Body of pancreas (tissue), 4 donors: ENCODE results near the gene PFDN2. TPM values are rescaled to one million over a fixed set of nuclear protein-coding genes. Genes with fewer than 3 reads are reported as not detected.

Experiments used
- ATAC-seq: fragments of 150-250 bp; one replicate; pipeline ENCODE4 v1.9.1; 2016
- DNase-seq, 4 donors: peaks; one replicate each; pipeline ENCODE4 v3.0.0-alpha.2; 2019
- H3K27ac ChIP-seq, 4 donors: fragments of 200-600 bp; sonication (generic); 1 replicate in 3 of 4; 2 replicates in 1 of 4; pipeline versions ENCODE4 v1.5.1 to v1.6.1; 2016 to 2019; ENCODE audit warnings: mild to moderate bottlenecking in 1 of 4, mixed read lengths in 1 of 4, moderate library complexity in 1 of 4
- H3K27me3 ChIP-seq, 2 donors: fragments of 200-600 bp; sonication (generic); one replicate each; pipeline ENCODE4 v1.6.0; 2016; ENCODE audit warnings: mild to moderate bottlenecking in 1 of 2
- H3K36me3 ChIP-seq, 2 donors: fragments of 200-600 bp; sonication (generic); replicated peaks in 1 of 2; 2 replicates each; pipeline ENCODE4 v1.5.1; 2016; ENCODE audit warnings: low read depth in 2 of 2; ENCODE audit not compliant: insufficient read depth in 1 of 2
- H3K4me1 ChIP-seq: fragments of 200-600 bp; sonication (generic); one replicate; pipeline ENCODE4 v1.6.0; 2016
- H3K4me3 ChIP-seq, 2 donors: fragments of 200-600 bp; sonication (generic); 1 replicate in 1 of 2; 2 replicates in 1 of 2; pipeline ENCODE4 v1.5.1; 2016 to 2019
- H3K9me3 ChIP-seq, 3 donors: fragments of 200-600 bp; sonication (generic); 1 replicate in 2 of 3; 2 replicates in 1 of 3; pipeline ENCODE4 v1.5.1; 2016
- POLR2A ChIP-seq, 3 donors: fragments of 450-650 bp; IDR thresholded peaks; one replicate each; pipeline ENCODE4 v1.6.1; 2016; ENCODE audit warnings: antibody characterized with exemption in 3 of 3, mild to moderate bottlenecking in 2 of 3
- whole genome bisulfite sequencing, 2 donors: methylation state at CpG; one replicate each; pipeline ENCODE4 v1.1.5; 2017; 5-methylcytosine and 5-hydroxymethylcytosine counted together
- intact Hi-C: fragments of 100-400 bp; cut with DNase I; formaldehyde crosslinking; loops from one replicate; pipeline ENCODE4 v1.15.1; 2023
- total RNA-seq, 2 donors: library from RNA; depleted of rRNA; stranded (reverse); fragments of >200 nt; gene quantifications; one replicate each; pipeline ENCODE4 v1.1.0, GENCODE V29; 2016
- TF ChIP-seq, protein P1 (sequence below), 7 experiments: fragments of 450-650 bp in 4 of 7; fragments of 200-600 bp in 3 of 7; sonication (generic) in 3 of 7; IDR thresholded peaks; one replicate each; pipeline ENCODE4 v1.5.1; 2016 to 2019; ENCODE audit warnings: antibody characterized with exemption in 7 of 7

PFDN2 gene
- total RNA-seq, 2 donors from 2014 or later = 29.6 to 54.7 TPM

DNA sequence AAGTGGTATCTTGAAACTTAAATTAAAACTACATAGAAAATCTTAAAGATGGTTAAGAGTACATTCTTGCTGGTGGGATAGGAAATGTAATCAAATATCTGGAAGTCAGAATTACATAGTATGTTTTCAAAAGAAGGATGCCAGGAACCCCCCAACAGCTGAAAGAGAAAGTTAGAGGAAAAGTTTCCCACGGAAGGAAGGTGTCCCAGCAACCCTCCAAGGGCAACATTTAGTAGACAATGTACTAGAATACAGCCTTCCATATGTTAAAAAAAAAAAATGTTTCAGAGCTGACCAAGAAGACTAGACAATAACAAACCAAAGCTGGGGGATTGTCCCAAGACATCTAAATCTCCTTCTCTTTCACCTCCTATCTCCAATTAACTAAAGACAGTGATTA is 12.4 kb upstream of the PFDN2 start:
- intact Hi-C loops = no loop called here
- Histone ChIP-seq H3K9me3 (no peaks in the 10 kb centered on the region), H3K36me3 (peaks cover 0 to 3% of the 10 kb centered on the region in 2 donors), H3K4me1 (peaks cover 42% of the 10 kb centered on the region), H3K27me3 (no peaks in the 10 kb centered on the region), H3K4me3 (no peak overlapping the region), H3K27ac (no peak overlapping the region)
- TF ChIP-seq POLR2A (IDR thresholded peaks at IDR 0.05) = no peak
- TF ChIP-seq, protein P1, sequence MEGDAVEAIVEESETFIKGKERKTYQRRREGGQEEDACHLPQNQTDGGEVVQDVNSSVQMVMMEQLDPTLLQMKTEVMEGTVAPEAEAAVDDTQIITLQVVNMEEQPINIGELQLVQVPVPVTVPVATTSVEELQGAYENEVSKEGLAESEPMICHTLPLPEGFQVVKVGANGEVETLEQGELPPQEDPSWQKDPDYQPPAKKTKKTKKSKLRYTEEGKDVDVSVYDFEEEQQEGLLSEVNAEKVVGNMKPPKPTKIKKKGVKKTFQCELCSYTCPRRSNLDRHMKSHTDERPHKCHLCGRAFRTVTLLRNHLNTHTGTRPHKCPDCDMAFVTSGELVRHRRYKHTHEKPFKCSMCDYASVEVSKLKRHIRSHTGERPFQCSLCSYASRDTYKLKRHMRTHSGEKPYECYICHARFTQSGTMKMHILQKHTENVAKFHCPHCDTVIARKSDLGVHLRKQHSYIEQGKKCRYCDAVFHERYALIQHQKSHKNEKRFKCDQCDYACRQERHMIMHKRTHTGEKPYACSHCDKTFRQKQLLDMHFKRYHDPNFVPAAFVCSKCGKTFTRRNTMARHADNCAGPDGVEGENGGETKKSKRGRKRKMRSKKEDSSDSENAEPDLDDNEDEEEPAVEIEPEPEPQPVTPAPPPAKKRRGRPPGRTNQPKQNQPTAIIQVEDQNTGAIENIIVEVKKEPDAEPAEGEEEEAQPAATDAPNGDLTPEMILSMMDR (IDR thresholded peaks at IDR 0.05) = no peak
- DNase-seq (no peak), ATAC-seq (no peak)
- 38 to 54% methylated on average over 1 of the region's 1 CpG for WGBS, 2 donors

DNA sequence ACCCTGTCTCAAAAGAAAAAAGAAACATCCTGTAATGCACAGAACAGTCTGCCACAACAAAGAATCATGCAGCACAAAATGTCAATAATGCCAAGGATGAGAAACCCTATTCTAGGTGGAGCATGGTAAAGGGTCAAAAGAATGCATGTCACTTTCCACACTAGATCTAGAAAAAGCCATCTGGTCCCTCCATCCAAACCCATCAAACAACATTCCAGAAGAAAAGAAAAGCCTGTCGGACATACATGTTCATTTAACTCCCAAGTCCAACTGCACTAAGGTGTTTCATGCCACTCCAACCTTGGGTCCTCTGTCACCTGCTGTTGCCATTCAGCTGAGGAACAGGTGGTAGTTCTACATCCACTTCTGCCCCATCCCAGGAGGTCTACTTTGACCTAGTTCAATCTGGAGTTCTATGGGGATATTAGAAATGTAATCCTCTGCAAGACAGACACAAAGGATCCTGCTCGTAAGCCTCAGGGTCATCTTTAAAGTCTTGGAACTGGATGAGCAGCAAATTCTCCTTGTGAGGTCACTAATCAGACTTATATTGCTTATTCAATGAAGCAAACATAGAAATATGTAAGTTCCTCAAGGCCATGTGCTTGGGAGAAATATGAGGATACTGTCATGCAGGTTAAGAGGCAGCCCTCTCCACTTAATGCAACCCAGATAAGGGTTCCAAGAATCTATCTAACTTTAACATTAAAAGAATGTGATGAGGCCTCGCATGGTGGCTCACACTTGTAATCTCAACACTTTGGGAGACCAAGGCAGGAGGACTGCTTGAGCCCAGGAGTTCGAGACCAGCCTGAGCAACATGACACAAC is 11.0 kb upstream of the PFDN2 start:
- peaks cover 31% of the 10 kb centered on the region for H3K4me1 ChIP-seq
- H3K36me3 ChIP-seq = peaks cover 0 to 11% of the 10 kb centered on the region in 2 donors
- no peak for DNase-seq
- TF ChIP-seq, protein P1 (IDR thresholded peaks at IDR 0.05) = no peak
- ATAC-seq = no peak
- no peak overlapping the region for H3K27ac ChIP-seq
- intact Hi-C loops = no loop called here
- no peaks in the 10 kb centered on the region for H3K9me3 ChIP-seq
- no peak overlapping the region for H3K4me3 ChIP-seq
- WGBS, 2 donors = 90 to 91% methylated on average over 4 of the region's 4 CpGs
- no peaks in the 10 kb centered on the region for H3K27me3 ChIP-seq

GRCh38 chr1:161127649-161128048 is 9.8 kb upstream of the PFDN2 start:
- no peak overlapping the region for H3K4me3 ChIP-seq
- H3K4me1 ChIP-seq = peaks cover 26% of the 10 kb centered on the region
- H3K9me3 ChIP-seq = no peaks in the 10 kb centered on the region
- TF ChIP-seq, protein P1 (IDR thresholded peaks at IDR 0.05) = no peak
- TF ChIP-seq POLR2A (IDR thresholded peaks at IDR 0.05) = no peak
- WGBS, 2 donors = 76 to 92% methylated on average over 2 of the region's 2 CpGs
- H3K27me3 ChIP-seq = no peaks in the 10 kb centered on the region
- ATAC-seq = no peak
- no peak for DNase-seq
- intact Hi-C loops = no loop called here
- H3K36me3 ChIP-seq = peaks cover 0 to 18% of the 10 kb centered on the region in 2 donors
- H3K27ac ChIP-seq = no peak overlapping the region

DNA sequence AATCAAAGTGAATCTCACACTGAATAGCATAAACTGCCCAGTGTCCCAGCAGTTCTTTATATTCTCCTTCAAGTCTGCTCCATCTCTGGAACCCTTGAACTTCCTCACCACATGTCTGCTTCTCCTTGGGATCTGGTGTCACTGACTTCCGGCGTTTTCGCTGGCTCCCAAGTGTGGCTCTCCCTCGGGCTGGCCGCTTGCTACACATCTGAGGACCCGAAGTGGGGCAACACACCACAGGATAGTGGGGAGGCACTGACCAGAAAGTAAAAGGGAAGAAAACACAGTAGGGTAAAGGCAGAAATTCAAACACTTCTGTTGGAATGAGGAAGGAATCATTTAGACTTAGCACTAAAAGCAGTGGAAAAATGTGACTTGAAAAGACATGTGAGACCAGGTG is 5.1 kb upstream of the PFDN2 start:
- intact Hi-C loops = no loop called here
- no peaks in the 10 kb centered on the region for H3K27me3 ChIP-seq
- peaks cover 33% of the 10 kb centered on the region for H3K4me1 ChIP-seq
- DNase-seq = no peak
- TF ChIP-seq, protein P1 (IDR thresholded peaks at IDR 0.05) = no peak
- TF ChIP-seq POLR2A (IDR thresholded peaks at IDR 0.05) = no peak
- no peak overlapping the region for H3K4me3 ChIP-seq
- no peak for ATAC-seq
- no peaks in the 10 kb centered on the region for H3K9me3 ChIP-seq
- H3K36me3 ChIP-seq = peaks cover 4 to 27% of the 10 kb centered on the region in 2 donors
- 85 to 92% methylated on average over 6 of the region's 6 CpGs for WGBS, 2 donors
- no peak overlapping the region for H3K27ac ChIP-seq

GRCh38 chr1:161121834-161122233 is 4.0 kb upstream of the PFDN2 start:
- Histone ChIP-seq H3K4me3 (no peak overlapping the region), H3K9me3 (no peaks in the 10 kb centered on the region), H3K4me1 (peaks cover 36% of the 10 kb centered on the region), H3K27ac (no peak overlapping the region), H3K36me3 (peaks cover 4 to 27% of the 10 kb centered on the region in 2 donors), H3K27me3 (no peaks in the 10 kb centered on the region)
- WGBS, 2 donors = 67 to 69% methylated on average over 4 of the region's 4 CpGs
- intact Hi-C loops = no loop called here
- no peak for TF ChIP-seq POLR2A (IDR thresholded peaks at IDR 0.05)
- ATAC-seq (no peak), DNase-seq (no peak)
